Mesendoderm (in vitro differentiated cells): ENCODE data around the gene KCNF1.

ENCODE experiments used
- DNase-seq: peaks from one replicate; pipeline ENCODE4 v3.0.0; 2013
- H2AK5ac ChIP-seq: 2 replicates; pipeline ENCODE4 v1.6.1; 2013; ENCODE audit warnings: low read length, inconsistent platforms
- H2BK120ac ChIP-seq: 2 replicates; pipeline ENCODE4 v1.6.1; 2013; ENCODE audit warnings: low read depth, mild to moderate bottlenecking, low read length, moderate library complexity, mixed read lengths
- H2BK15ac ChIP-seq: replicated peaks from 2 replicates; pipeline ENCODE4 v1.6.1; 2013; ENCODE audit warnings: low read depth, mild to moderate bottlenecking, moderate library complexity
- H2BK5ac ChIP-seq: 2 replicates; pipeline ENCODE4 v1.6.1; 2013; ENCODE audit warnings: low read length, inconsistent platforms
- H3K18ac ChIP-seq: 2 replicates; pipeline ENCODE4 v1.6.1; 2013; ENCODE audit warnings: mild to moderate bottlenecking, low read length, mixed read lengths
- H3K23ac ChIP-seq: one replicate; pipeline ENCODE4 v1.6.1; 2013; ENCODE audit warnings: low read length
- H3K27ac ChIP-seq: 2 replicates; pipeline ENCODE4 v1.5.1; 2013; ENCODE audit warnings: low read depth, mild to moderate bottlenecking, inconsistent platforms, low read length, moderate library complexity
- H3K27me3 ChIP-seq: 2 replicates; pipeline ENCODE4 v1.6.1; 2013; ENCODE audit warnings: low read length, control low read depth, mild to moderate bottlenecking, inconsistent platforms; ENCODE audit not compliant: insufficient read depth, poor library complexity
- H3K36me3 ChIP-seq: 2 replicates; pipeline ENCODE4 v1.6.1; 2013; ENCODE audit warnings: low read length, inconsistent platforms; ENCODE audit not compliant: control insufficient read depth, insufficient read depth
- H3K4ac ChIP-seq: one replicate; pipeline ENCODE4 v1.6.1; 2013; ENCODE audit warnings: low read depth, mild to moderate bottlenecking, low read length, moderate library complexity
- H3K4me1 ChIP-seq: 2 replicates; pipeline ENCODE4 v1.6.1; 2013; ENCODE audit warnings: low read depth, low read length, inconsistent platforms; ENCODE audit not compliant: control insufficient read depth
- H3K4me2 ChIP-seq: 2 replicates; pipeline ENCODE4 v1.6.1; 2013; ENCODE audit warnings: low read length
- H3K4me3 ChIP-seq: 2 replicates; pipeline ENCODE4 v1.5.1; 2013; ENCODE audit warnings: mild to moderate bottlenecking, low read length
- H3K56ac ChIP-seq: one replicate; pipeline ENCODE4 v1.6.1; 2013; ENCODE audit warnings: low read length
- H3K79me1 ChIP-seq: 2 replicates; pipeline ENCODE4 v1.6.1; 2013; ENCODE audit warnings: low read length, inconsistent platforms
- H3K79me2 ChIP-seq: 2 replicates; pipeline ENCODE4 v1.6.1; 2013; ENCODE audit warnings: mild to moderate bottlenecking, low read length; ENCODE audit not compliant: control insufficient read depth, insufficient read depth
- H3K9ac ChIP-seq: 2 replicates; pipeline ENCODE4 v1.6.1; 2013; ENCODE audit warnings: low read length, inconsistent platforms
- H4K5ac ChIP-seq: one replicate; pipeline ENCODE4 v1.6.1; 2013; ENCODE audit warnings: low read length
- H4K8ac ChIP-seq: one replicate; pipeline ENCODE4 v1.6.1; 2013; ENCODE audit warnings: low read depth, mild to moderate bottlenecking, control low read depth, low read length, moderate library complexity
- WGBS: extraction: QIAGEN DNeasy Blood & Tissue Kit; methylation state at CpG from one replicate; pipeline ENCODE4 v1.1.7; 2013; ENCODE audit warnings: low lambda C conversion rate, missing lambda C conversion rate; ENCODE audit not compliant: insufficient coverage; ENCODE audit errors: extremely low coverage; 5-methylcytosine and 5-hydroxymethylcytosine counted together

Gene KCNF1

GRCh38 chr2:10926191-10926820 lies 14.6 kb downstream of the KCNF1 start:
- Histone ChIP-seq H3K56ac (no peak overlapping the region), H4K5ac (no peak overlapping the region), H2BK120ac (no peak overlapping the region), H2AK5ac (no peak overlapping the region), H2BK5ac (no peak overlapping the region), H4K8ac (no peak overlapping the region), H3K4me1 (no peaks in the 10 kb centered on the region), H3K4me3 (no peak overlapping the region), H2BK15ac (no peak overlapping the region), H3K9ac (no peak overlapping the region), H3K4me2 (no peak overlapping the region), H3K4ac (no peak overlapping the region), H3K27ac (no peak overlapping the region), H3K27me3 (no peaks in the 10 kb centered on the region), H3K36me3 (no peaks in the 10 kb centered on the region), H3K79me2 (no peaks in the 10 kb centered on the region), H3K23ac (no peak overlapping the region), H3K18ac (no peak overlapping the region), H3K79me1 (no peaks in the 10 kb centered on the region)
- WGBS = no CpG with 5 or more reads among the region's 15 CpGs
- no peak for DNase-seq

DNA sequence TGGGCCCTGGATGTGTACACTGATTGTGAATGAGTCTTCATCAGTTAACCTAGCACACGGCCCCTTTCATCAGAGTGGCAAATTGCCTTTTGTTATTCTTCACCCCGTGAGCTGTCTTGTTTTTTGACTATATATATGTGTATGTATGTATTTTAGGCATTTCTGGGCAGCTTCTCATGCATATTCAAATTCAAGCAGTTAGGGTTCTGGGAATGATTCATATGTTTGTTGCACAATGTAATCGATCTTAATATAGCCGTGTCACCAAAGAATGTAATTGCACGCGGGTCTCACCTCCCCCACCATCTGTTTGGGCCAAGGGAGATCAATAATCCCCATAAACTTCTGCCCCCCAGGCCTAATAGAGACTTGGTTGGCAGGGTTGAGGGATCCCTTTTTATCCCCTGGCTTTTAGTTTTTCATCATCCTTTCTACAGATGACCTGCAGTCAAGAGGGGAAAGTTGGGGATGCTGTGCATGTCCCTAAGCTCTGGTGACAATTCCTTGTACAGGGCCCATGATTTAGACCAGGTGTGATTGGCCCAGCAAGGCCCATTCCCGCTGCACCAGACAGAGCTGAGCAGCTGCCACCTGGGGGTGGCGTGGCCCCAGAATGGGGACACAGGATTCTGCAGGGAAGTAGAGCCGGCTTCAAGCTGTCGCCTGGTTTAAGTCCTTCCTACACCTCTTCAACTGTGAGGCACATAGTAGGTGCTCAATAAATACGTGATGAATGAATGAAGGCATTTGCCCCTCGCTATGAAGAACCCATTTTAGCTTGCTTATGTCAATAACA lies 19.2 kb downstream of the KCNF1 start:
- H3K36me3 ChIP-seq = no peaks in the 10 kb centered on the region
- no peaks in the 10 kb centered on the region for H3K27me3 ChIP-seq
- peaks cover under 1% of the 10 kb centered on the region for H3K4me1 ChIP-seq
- no peaks in the 10 kb centered on the region for H3K79me2 ChIP-seq
- H2BK5ac ChIP-seq = no peak overlapping the region
- no peak overlapping the region for H3K9ac ChIP-seq
- H4K8ac ChIP-seq = no peak overlapping the region
- no CpG with 5 or more reads among the region's 12 CpGs for WGBS
- no peak overlapping the region for H2AK5ac ChIP-seq
- H3K4me2 ChIP-seq = no peak overlapping the region
- DNase-seq = no peak
- H3K18ac ChIP-seq = no peak overlapping the region
- H2BK15ac ChIP-seq = no peak overlapping the region
- no peak overlapping the region for H4K5ac ChIP-seq
- H3K23ac ChIP-seq = no peak overlapping the region
- H2BK120ac ChIP-seq = no peak overlapping the region
- no peak overlapping the region for H3K4me3 ChIP-seq
- H3K56ac ChIP-seq = no peak overlapping the region
- no peaks in the 10 kb centered on the region for H3K79me1 ChIP-seq
- no peak overlapping the region for H3K4ac ChIP-seq
- H3K27ac ChIP-seq = no peak overlapping the region

DNA sequence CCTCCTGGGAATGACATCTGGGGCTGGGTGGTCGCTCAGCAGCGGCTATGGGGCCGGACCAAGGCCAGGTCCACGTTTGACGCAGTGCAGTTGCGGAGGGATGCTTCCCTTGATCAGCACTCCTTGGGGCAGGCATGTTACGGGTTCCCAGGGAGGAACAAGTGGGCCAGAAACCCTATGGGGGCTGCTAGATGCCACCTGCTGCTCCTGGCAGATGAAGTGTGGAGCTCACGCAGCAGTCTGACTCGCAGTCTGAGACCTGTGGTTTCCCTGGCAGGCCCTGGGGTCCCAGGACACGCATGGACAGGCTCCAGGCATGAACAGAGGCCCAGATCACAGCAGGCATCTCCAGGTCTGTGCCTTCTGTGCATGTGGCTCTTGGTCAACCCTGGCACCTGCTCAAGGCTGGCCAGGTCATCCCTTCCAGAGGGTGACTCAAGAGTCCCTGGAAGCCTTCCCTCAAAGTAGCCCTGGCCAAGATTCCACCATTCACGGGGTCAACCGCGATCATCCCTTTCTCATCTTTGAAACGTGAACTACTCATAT lies 20.0 kb downstream of the KCNF1 start:
- Histone ChIP-seq H2BK5ac (no peak overlapping the region), H3K56ac (no peak overlapping the region), H3K18ac (no peak overlapping the region), H3K27me3 (no peaks in the 10 kb centered on the region), H3K79me1 (no peaks in the 10 kb centered on the region), H2BK120ac (no peak overlapping the region), H3K4ac (no peak overlapping the region), H3K9ac (no peak overlapping the region), H3K4me2 (no peak overlapping the region), H4K5ac (no peak overlapping the region), H3K4me1 (peaks cover 2% of the 10 kb centered on the region), H2AK5ac (no peak overlapping the region), H3K27ac (no peak overlapping the region), H3K79me2 (no peaks in the 10 kb centered on the region), H3K36me3 (no peaks in the 10 kb centered on the region), H2BK15ac (no peak overlapping the region), H4K8ac (no peak overlapping the region), H3K23ac (no peak overlapping the region), H3K4me3 (no peak overlapping the region)
- no peak for DNase-seq
- no CpG with 5 or more reads among the region's 14 CpGs for WGBS

GRCh38 chr2:10932345-10933151 lies 20.8 kb downstream of the KCNF1 start:
- Histone ChIP-seq H3K4me3 (no peak overlapping the region), H2BK120ac (no peak overlapping the region), H3K56ac (no peak overlapping the region), H3K27me3 (no peaks in the 10 kb centered on the region), H2BK5ac (no peak overlapping the region), H2BK15ac (no peak overlapping the region), H3K27ac (no peak overlapping the region), H3K4me2 (no peak overlapping the region), H2AK5ac (no peak overlapping the region), H3K36me3 (no peaks in the 10 kb centered on the region), H3K4ac (no peak overlapping the region), H3K23ac (no peak overlapping the region), H3K9ac (no peak overlapping the region), H3K18ac (no peak overlapping the region), H4K8ac (no peak overlapping the region), H3K4me1 (peaks cover 2% of the 10 kb centered on the region), H3K79me1 (no peaks in the 10 kb centered on the region), H4K5ac (no peak overlapping the region), H3K79me2 (no peaks in the 10 kb centered on the region)
- no peak for DNase-seq
- no CpG with 5 or more reads among the region's 17 CpGs for WGBS

GRCh38 chr2:10933700-10934225 lies 22.0 kb downstream of the KCNF1 start:
- Histone ChIP-seq H3K36me3 (no peaks in the 10 kb centered on the region), H2BK15ac (no peak overlapping the region), H2AK5ac (no peak overlapping the region), H3K79me1 (no peaks in the 10 kb centered on the region), H3K4me3 (no peak overlapping the region), H4K8ac (no peak overlapping the region), H3K4ac (no peak overlapping the region), H3K27ac (no peak overlapping the region), H3K27me3 (no peaks in the 10 kb centered on the region), H3K4me1 (peaks cover 2% of the 10 kb centered on the region), H4K5ac (no peak overlapping the region), H3K9ac (no peak overlapping the region), H3K4me2 (no peak overlapping the region), H3K79me2 (no peaks in the 10 kb centered on the region), H3K56ac (no peak overlapping the region), H3K23ac (no peak overlapping the region), H2BK120ac (no peak overlapping the region), H3K18ac (no peak overlapping the region), H2BK5ac (no peak overlapping the region)
- no peak for DNase-seq
- no CpG with 5 or more reads among the region's 11 CpGs for WGBS
